ENCODE results near the gene LARGE1.

LARGE1 gene

GRCh38 chr22:33520904-33521780, 399.1 kb downstream of the LARGE1 start:
- DNase-seq (ENCODE audit: low spot score) = no peak

DNA sequence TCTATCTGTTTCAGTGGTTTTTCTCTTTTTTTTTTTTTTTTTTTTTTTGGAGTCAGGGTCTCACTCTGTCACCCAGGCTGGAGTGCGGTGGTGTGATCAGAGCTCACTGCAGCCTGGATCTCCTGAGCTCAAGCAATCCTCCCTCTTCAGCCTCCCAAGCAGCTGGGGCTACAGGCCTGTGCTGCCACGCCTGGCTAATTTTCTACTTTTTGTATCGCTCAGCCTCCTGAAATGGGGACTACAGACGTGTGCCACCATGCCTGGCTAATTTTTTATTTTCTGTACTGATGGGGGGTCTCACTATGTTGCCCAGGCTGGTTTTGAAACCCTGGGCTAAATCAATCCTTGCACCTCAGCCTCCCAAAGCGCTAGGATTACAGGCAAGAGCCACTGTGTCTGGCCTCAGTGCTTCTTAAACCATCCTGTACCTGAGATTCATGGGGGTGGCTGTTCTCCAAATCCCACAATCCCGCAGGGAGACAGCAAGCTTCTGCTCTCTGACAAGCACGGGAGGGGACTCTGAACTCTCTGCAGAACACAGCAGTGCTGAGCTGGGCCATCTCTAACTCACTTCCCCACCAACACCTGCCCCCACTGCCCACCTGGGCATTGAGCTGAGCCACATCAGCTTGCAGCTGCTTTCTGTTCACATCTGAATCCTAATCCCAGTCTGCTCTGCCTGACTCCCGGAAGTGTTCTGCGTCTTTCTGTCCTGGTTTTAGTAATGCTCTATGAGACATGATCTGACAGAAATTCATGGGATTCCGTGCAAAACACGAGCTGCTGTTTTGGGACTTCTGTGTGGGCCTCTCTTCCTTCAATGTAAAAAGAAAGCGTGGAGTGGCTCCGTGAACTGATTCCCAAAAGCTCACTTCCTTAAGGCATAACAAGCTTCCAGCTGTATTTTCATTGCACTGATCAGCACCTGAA, 400.0 kb downstream of the LARGE1 start:
- DNase-seq (ENCODE audit: low spot score) = no peak

DNA sequence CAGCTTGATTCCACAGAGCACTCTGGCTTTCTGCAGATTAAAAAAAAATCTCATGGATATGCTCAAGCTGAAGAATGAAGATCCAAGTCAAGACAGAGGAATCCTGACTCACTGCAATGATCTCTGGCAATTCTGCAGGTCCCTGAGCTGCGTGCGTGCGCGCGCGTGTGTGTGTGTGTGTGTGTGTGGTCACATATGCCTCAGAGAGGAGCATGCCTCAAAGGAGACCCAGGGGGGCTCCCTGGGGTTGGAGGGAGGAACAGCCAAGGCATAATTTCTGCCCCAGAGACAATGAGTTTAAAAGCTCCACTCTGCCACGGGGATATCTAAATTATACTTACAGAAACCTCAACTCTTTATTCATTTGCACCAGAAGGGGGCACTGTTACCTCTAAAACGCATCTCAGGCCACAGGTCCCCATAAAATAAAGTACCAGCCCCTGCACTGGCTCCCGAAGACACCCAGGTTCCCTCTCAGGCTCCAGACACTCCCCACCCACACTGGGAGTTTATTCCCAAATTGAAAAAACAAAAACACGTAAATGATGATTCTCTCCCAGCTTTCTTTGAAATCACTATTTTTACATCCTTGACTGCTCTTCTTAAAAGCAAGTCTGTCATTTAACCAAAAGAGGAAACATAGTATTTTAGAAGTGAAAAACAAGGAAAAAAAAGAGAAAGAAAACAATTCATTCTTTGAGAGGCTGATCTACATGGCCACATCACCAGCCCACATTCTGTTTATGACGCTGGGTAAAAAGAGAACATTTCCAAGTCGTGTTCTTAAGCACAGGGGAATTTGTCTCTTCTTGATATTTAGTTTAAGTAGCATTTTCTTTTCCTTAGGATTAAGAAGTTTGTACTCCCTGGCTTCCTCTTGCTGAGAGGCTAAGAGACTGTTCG, 401.0 kb downstream of the LARGE1 start:
- DNase-seq (ENCODE audit: low spot score) = peak; percentile 57

GRCh38 chr22:33518405-33518804, 401.9 kb downstream of the LARGE1 start:
- DNase-seq (ENCODE audit: low spot score) = no peak

DNA sequence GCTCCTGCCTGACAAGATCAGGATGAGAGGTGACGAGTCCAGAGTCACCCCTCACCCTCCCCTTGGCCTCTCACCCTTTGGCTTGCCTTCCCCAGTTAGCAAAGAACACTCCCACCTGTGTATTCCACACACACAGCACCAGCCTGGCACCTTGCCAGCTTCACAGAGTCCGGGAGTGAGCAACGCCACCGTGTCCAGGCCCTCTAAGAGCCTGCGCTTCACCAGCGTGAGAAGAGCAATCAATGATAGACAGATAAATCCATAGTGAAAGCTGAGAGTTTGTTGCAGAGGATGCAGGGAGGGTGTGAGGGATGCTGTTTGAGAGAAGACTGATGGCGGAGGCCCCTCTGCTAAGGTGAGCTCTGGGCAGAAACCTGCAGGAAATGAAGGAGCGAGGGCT, 404.5 kb downstream of the LARGE1 start:
- DNase-seq (ENCODE audit: low spot score) = no peak

DNA sequence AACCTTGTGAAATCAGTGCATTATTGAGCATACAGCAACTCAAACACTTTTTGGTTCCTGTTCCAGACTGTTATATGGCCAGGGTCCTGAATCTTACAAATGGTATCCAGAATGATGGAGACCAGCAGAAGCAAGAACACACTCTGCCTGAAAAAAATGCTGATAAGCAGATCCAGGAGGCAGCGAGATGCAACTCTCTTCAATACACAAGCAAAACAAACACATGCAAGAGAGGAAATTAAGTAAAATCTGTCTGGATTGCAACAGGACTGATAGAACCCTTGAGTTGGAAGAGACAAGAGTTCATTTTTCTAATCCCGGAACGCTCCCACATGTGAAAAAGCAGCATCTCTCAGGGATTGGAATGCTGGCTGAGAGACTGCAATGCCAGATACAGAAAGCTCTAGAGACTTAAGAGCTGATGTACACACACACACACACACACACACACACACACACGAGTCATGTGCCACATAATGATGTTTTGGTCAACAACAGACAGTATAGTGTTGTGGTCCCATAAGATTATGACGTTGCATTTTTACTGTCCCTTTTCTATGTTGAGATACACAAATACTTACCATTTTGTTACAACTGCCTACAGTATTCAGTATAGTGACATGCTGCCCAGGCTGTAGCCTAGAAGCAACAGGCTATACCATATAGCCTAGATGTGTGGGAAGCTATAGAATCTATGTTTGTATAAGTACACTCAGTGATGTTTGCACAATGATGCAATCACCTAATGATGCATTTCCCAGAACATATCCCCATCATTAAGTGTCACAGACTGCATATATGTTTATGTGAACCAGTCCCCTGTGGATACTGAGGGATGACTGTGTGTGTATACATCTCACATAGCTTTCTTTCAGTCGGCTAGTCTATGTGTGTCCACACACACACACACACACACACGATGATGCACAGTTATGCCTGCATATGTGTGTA, 406.6 kb downstream of the LARGE1 start:
- DNase-seq (ENCODE audit: low spot score) = no peak

GRCh38 chr22:33512908-33513307, 407.4 kb downstream of the LARGE1 start:
- DNase-seq (ENCODE audit: low spot score) = no peak

- DNase-seq (ENCODE audit: low spot score) = no peak
Observed at GRCh38 chr22:33510429-33510904, 409.8 kb downstream of the LARGE1 start.

- DNase-seq (ENCODE audit: low spot score) = no peak
Observed at GRCh38 chr22:33504941-33505625, 415.2 kb downstream of the LARGE1 start.

GRCh38 chr22:33496112-33496511, 424.2 kb downstream of the LARGE1 start:
- DNase-seq (ENCODE audit: low spot score) = no peak

DNA sequence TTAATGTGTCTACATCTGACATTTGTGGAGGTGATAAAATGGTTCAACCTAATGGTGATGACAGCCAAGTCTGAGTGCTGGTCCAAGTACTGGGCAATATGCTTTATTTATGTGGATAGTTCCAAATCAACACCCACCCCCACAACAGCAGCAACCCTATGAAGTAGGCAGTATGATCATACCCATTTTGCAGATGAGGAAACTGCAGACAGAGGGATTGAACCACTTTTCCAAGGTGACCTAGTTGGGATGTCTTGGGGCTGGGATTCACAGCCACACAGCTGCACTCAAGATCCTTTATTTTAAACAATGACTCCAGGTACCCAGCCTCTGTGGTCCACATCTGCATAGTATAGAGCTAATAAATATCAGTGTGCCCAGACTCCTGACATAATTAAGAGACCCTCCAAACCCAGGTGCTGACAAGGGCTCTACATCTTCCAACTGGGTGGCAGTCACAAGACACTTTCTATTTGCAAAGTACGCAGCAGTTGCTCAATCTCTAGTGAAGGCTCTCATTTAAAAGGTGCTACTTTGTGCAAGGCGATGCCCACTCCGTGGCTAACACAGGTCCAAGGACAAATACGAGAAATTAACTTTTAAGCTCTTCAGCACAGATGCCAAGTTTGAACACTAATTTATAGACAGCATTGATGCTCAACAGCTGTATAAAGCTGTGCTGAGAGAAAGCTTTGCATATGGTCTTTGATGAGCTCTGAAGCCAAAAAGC, 426.6 kb downstream of the LARGE1 start:
- no peak for DNase-seq (ENCODE audit: low spot score)

GRCh38 chr22:33492210-33492651, 428.0 kb downstream of the LARGE1 start:
- DNase-seq (ENCODE audit: low spot score) = no peak

DNA sequence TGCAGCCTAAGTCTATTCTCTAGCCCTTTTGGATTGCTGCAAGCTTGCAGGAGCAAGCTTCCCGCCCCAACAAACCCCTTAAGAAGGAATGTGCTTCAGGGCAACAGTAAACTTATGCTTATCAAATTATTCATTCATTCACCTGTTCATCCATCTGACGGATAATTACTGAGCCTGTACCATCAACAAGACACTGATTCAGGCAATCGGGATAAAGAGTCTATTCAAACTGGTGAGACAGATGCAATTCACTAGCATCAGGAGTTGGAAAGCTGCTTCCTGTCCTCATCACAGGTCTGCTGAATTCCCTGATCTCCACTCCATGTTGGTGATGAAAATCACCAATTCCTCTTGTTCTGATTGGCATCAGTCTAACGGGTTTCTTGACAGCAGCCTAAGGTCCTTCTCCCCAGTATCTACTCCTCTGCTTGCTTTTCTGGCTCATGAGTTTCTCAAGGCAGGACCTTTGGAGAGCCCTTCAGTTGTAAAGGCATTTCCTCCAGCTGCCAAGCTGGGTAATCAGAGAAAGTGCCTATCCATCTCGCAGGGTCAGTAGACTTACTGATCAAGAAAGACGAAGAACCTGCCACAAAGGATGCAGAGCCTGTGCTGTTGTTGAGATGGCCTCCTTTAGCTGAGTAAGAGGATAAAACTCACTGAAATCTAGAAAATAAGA, 433.1 kb downstream of the LARGE1 start:
- no peak for DNase-seq (ENCODE audit: low spot score)

DNA sequence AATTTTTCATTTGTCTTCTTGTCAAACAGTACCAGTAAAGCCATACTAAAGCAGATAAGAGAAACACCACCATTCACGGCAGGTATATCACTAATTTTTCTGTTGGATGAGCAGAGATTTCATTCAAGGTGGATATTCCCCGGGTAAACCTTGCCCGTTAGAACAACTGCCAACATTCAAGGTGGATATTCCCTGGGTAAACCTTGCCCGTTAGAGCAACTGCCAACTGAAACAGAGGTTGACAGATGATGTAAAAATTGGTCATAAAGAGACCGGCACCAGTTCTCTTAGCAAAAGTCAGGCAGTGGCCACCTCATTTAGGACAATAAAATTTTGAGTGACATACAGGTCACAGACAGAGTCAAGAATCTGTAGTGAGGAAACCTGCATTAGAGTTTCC, 438.7 kb downstream of the LARGE1 start:
- no peak for DNase-seq (ENCODE audit: low spot score)

GRCh38 chr22:33477120-33478111, 442.9 kb downstream of the LARGE1 start:
- no peak for DNase-seq (ENCODE audit: low spot score)

- no peak for DNase-seq (ENCODE audit: low spot score)
Observed at GRCh38 chr22:33476716-33477115, 443.6 kb downstream of the LARGE1 start.

- no peak for DNase-seq (ENCODE audit: low spot score)
Observed at GRCh38 chr22:33476206-33476605, 444.1 kb downstream of the LARGE1 start.
